Measurements from ENCODE around the gene FDPS. TPM values are rescaled to one million over a fixed set of nuclear protein-coding genes. Genes with fewer than 3 reads are reported as not detected.

The FDPS gene
- total and polyA plus RNA-seq, 2 donors (not counting 3 experiments of a cell fraction or from before 2014, with no cell fraction given) = 630 to 646 TPM

GRCh38 chr1:155313261-155313660 is 4.6 kb downstream of the FDPS start:
- dilution Hi-C loops (cut with MboI; ENCODE audit: extremely low pct_ligation_motif_present, low sequenced_read_pairs) (no loop called here), intact Hi-C loops (cut with micrococcal nuclease) (no loop called here)
- Histone ChIP-seq H3K4me1 (ENCODE audit: control insufficient read depth, extremely low read depth, insufficient read depth, low read length) (peaks cover 19% of the 10 kb centered on the region), H3K79me2 (ENCODE audit: control insufficient read depth, insufficient read depth, low read length) (peaks cover 52% of the 10 kb centered on the region), H3K4me3 (replicated peaks in 1 of 3; ENCODE audit: insufficient read depth in 1 of 3, low read depth in 1 of 3, low read length in 3 of 3) (no peak overlapping the region), H3K9ac (replicated peaks; ENCODE audit: extremely low read depth, insufficient read depth, low read length) (no peak overlapping the region), H3K27me3 (ENCODE audit: control insufficient read depth in 2 of 2, insufficient read depth in 2 of 2, low read length in 2 of 2) (no peaks in the 10 kb centered on the region), H2AFZ (ENCODE audit: low read depth, low read length) (no peak overlapping the region), H3K27ac (ENCODE audit: insufficient read depth, low read depth, low read length) (no peak overlapping the region), H3K4me2 (ENCODE audit: insufficient read depth, low read length) (no peak overlapping the region), H3K9me3 (replicated peaks; ENCODE audit: control insufficient read depth, insufficient read depth, low read length) (no peaks in the 10 kb centered on the region), H3K9me1 (replicated peaks; ENCODE audit: control insufficient read depth, extremely low read depth, insufficient read depth, low read length) (no peaks in the 10 kb centered on the region), H4K20me1 (replicated peaks; ENCODE audit: control insufficient read depth, extremely low read depth, insufficient read depth, low read length) (no peaks in the 10 kb centered on the region), H3K36me3 (ENCODE audit: control insufficient read depth in 2 of 2, extremely low read depth in 1 of 2, insufficient read depth in 2 of 2, low read length in 2 of 2) (peaks cover 21 to 23% of the 10 kb centered on the region in 2 experiments)
- no peak for DNase-seq (ENCODE audit: low read depth, low spot score)
- TF ChIP-seq MYC (IDR thresholded peaks at IDR 0.05; ENCODE audit: low read depth, low read length) (no peak), JUN (IDR thresholded peaks at IDR 0.05; ENCODE audit: borderline replicate concordance, insufficient read depth, insufficient read length, low read depth) (no peak), EZH2 (IDR thresholded peaks at IDR 0.05; ENCODE audit: borderline replicate concordance, low read depth, low read length, severe bottlenecking) (no peak), POLR2A (IDR thresholded peaks at IDR 0.05; ENCODE audit: low read depth, low read length) (no peak), GATA2 (IDR thresholded peaks at IDR 0.05; ENCODE audit: insufficient read depth, insufficient read length, low read depth, low read length) (no peak), CTCF (IDR thresholded peaks at IDR 0.05; ENCODE audit: extremely low read depth in 1 of 2, insufficient read depth in 1 of 2, low read depth in 1 of 2, low read length in 2 of 2) (no peak), MAX (IDR thresholded peaks at IDR 0.05; ENCODE audit: insufficient read depth, insufficient read length) (no peak)
- BruUV-seq (replicated peaks) = no TSS peak
- ChIA-PET POLR2A (no interaction called here), CTCF (interaction anchor here (1.3 to 1.4 kb wide), 2 partner anchors 51 to 62 kb away, joined by 4 to 6 read pairs; partner anchors contain the start of gene SCAMP3)
- FAIRE-seq = no peak

Measured in endothelial cell of umbilical vein (primary cell).